PC-3 (cell line): ENCODE data around the gene CNTRL.

Experiments used
- CTCF ChIP-seq: fragments of 300-600 bp; sonication (generic); conservative IDR thresholded peaks from 2 replicates; pipeline ENCODE4 v1.5.1; 2017; ENCODE audit warnings: antibody characterized with exemption, low read depth, mild to moderate bottlenecking, low read length
- EZH2phosphoT487 ChIP-seq: fragments of 300-600 bp; sonication (generic); IDR thresholded peaks from 2 replicates; pipeline ENCODE4 v1.6.1; 2018; ENCODE audit warnings: mild to moderate bottlenecking, antibody characterized with exemption, low read length, borderline replicate concordance

- TF ChIP-seq CTCF (no peak), EZH2phosphoT487 (no peak)
Observed at GRCh38 chr9:121088576-121088975, 13.8 kb downstream of the CNTRL start.
